HCT116 (cell line): ENCODE measurements around the gene TEX264. TPM values are rescaled to one million over a fixed set of nuclear protein-coding genes. Genes with fewer than 3 reads are reported as not detected.

Experiments
- ATAC-seq: fragments of 200-7000 bp; cut with Tn5 transposase; 2 replicates; pipeline ENCODE4 v1.9.1; 2020; ENCODE audit warnings: mild to moderate bottlenecking, moderate library complexity
- BruUV-seq: library from RNA; stranded (reverse); fragments of 400-500 nt; replicated peaks from 2 replicates; lab custom pipeline; 2021; lab: Mats Ljungman, UMichigan
- CTCF ChIA-PET: fragments of 300-600 bp; sonication (Branson Sonifier 250); formaldehyde crosslinking; loops from one replicate; lab custom pipeline; 2021; ENCODE audit warnings: antibody characterized with exemption; lab: Charles Lee
- POLR2A ChIA-PET: fragments of 300-600, 350-600 bp; sonication (Branson Sonifier 250); formaldehyde crosslinking; loops from one replicate; lab custom pipeline; 2021; ENCODE audit warnings: antibody characterized with exemption; lab: Charles Lee
- RAD21 ChIA-PET, 2 experiments: fragments of 300-600 bp; sonication (Branson Sonifier 250); formaldehyde crosslinking; loops; one replicate each; lab custom pipeline; 2023; ENCODE audit warnings: low total read pairs in 2 of 2; ENCODE audit not compliant: uncharacterized antibody in 2 of 2, unreplicated experiment in 2 of 2, low non-redundant PET in 1 of 2; lab: Charles Lee
- DNase-seq: peaks from one replicate; pipeline ENCODE4 v3.0.0-alpha.2; 2010; ENCODE audit warnings: low read depth, low spot score
- H2AFZ ChIP-seq: fragments of 200-600 bp; shearing (Covaris generic), sonication (generic); 2 replicates; pipeline ENCODE4 v1.6.1; 2017; ENCODE audit warnings: low read depth, mixed run types, mixed read lengths, antibody characterized with exemption, low read length; ENCODE audit not compliant: poor library complexity, severe bottlenecking
- H3K27ac ChIP-seq: 2 replicates; pipeline ENCODE4 v1.5.1; 2012; ENCODE audit warnings: low read depth, low read length
- H3K27me3 ChIP-seq: fragments of 200-600 bp; sonication (generic); 2 replicates; pipeline ENCODE4 v1.6.1; 2016; ENCODE audit warnings: mixed run types, low read length, mixed read lengths; ENCODE audit not compliant: insufficient read depth
- H3K36me3 ChIP-seq, 2 experiments: fragments of 200-500 bp in 1 of 2; fragments of 200-600 bp in 1 of 2; sonication (Bioruptor generic) in 1 of 2; sonication (generic) in 1 of 2; 2 replicates each; pipeline versions ENCODE4 v1.5.1 to v1.6.1; 2014 to 2016; ENCODE audit warnings: low read length in 2 of 2, inconsistent platforms in 1 of 2, mixed read lengths in 1 of 2, mixed run types in 1 of 2; ENCODE audit not compliant: insufficient read depth in 2 of 2, control insufficient read depth in 1 of 2
- H3K4me1 ChIP-seq, 2 experiments: fragments of 200-600 bp in 1 of 2; sonication (generic) in 1 of 2; 2 replicates each; pipeline versions ENCODE4 v1.5.1 to v1.6.1; 2012 to 2017; ENCODE audit warnings: low read length in 2 of 2, inconsistent platforms in 1 of 2, mild to moderate bottlenecking in 1 of 2, mixed read lengths in 1 of 2, mixed run types in 1 of 2, moderate library complexity in 1 of 2; ENCODE audit not compliant: insufficient read depth in 2 of 2, control insufficient read depth in 1 of 2
- H3K4me2 ChIP-seq: fragments of 200-600 bp; sonication (generic); 2 replicates; pipeline ENCODE4 v1.6.1; 2017; ENCODE audit warnings: mixed run types, low read length, mixed read lengths
- H3K4me3 ChIP-seq, 2 experiments: fragments of 200-600 bp in 1 of 2; sonication (generic) in 1 of 2; replicated peaks in 1 of 2; 2 replicates each; pipeline ENCODE4 v1.5.1; 2011 to 2016; ENCODE audit warnings: low read length in 2 of 2, control low read depth in 1 of 2, low read depth in 1 of 2, mild to moderate bottlenecking in 1 of 2, mixed read lengths in 1 of 2, mixed run types in 1 of 2
- H3K79me2 ChIP-seq: fragments of 200-600 bp; sonication (generic); 2 replicates; pipeline ENCODE4 v1.6.1; 2017; ENCODE audit warnings: mild to moderate bottlenecking, mixed run types, low read length, moderate library complexity, mixed read lengths; ENCODE audit not compliant: insufficient read depth
- H3K9ac ChIP-seq: fragments of 200-600 bp; sonication (generic); 2 replicates; pipeline ENCODE4 v1.6.1; 2016; ENCODE audit warnings: low read length, mixed read lengths
- H3K9me2 ChIP-seq: fragments of 200-600 bp; sonication (generic), shearing (Covaris generic); 2 replicates; pipeline ENCODE4 v1.6.1; 2017; ENCODE audit warnings: mixed run types, mild to moderate bottlenecking, moderate library complexity; ENCODE audit not compliant: insufficient read depth
- H3K9me3 ChIP-seq, 2 experiments: fragments of 200-500 bp in 1 of 2; fragments of 200-600 bp in 1 of 2; sonication (Bioruptor generic) in 1 of 2; sonication (generic) in 1 of 2; 2 replicates each; pipeline ENCODE4 v1.6.1; 2014 to 2017; ENCODE audit warnings: low read length in 2 of 2, mixed read lengths in 2 of 2, inconsistent platforms in 1 of 2, low read depth in 1 of 2, mild to moderate bottlenecking in 1 of 2, mixed run types in 1 of 2, moderate library complexity in 1 of 2; ENCODE audit not compliant: control insufficient read depth in 1 of 2, insufficient read depth in 1 of 2
- H4K20me1 ChIP-seq: fragments of 200-600 bp; sonication (generic), shearing (Covaris generic); 2 replicates; pipeline ENCODE4 v1.6.1; 2017; ENCODE audit warnings: mixed run types, mild to moderate bottlenecking, moderate library complexity; ENCODE audit not compliant: insufficient read depth
- ATF3 ChIP-seq: IDR thresholded peaks from 2 replicates; pipeline ENCODE4 v1.6.1; 2012
- CBX3 ChIP-seq: IDR thresholded peaks from 2 replicates; pipeline ENCODE4 v1.6.1; 2012; ENCODE audit warnings: low read depth
- CTCF ChIP-seq, 3 experiments: fragments of 200-600 bp in 1 of 3; sonication (generic) in 1 of 3; IDR thresholded peaks in 2 of 3; conservative IDR thresholded peaks in 1 of 3; 2 replicates each; pipeline ENCODE4 v1.5.1; 2012 to 2017; ENCODE audit warnings: low read depth in 2 of 3, low read length in 2 of 3, antibody characterized with exemption in 1 of 3, borderline replicate concordance in 1 of 3, control low read depth in 1 of 3, mild to moderate bottlenecking in 1 of 3, mixed read lengths in 1 of 3, mixed run types in 1 of 3, moderate library complexity in 1 of 3; ENCODE audit not compliant: insufficient read depth in 1 of 3
- EGR1 ChIP-seq: IDR thresholded peaks from 2 replicates; pipeline ENCODE4 v1.6.1; 2012; ENCODE audit warnings: low read depth
- ELF1 ChIP-seq: IDR thresholded peaks from 2 replicates; pipeline ENCODE4 v1.6.1; 2012; ENCODE audit warnings: low read depth, borderline replicate concordance
- EZH2 ChIP-seq: fragments of 200-600 bp; sonication (generic); IDR thresholded peaks from 2 replicates; pipeline ENCODE4 v1.6.1; 2017; ENCODE audit warnings: antibody characterized with exemption, mixed run types
- EZH2phosphoT487 ChIP-seq: fragments of 200-600 bp; IDR thresholded peaks from 2 replicates; pipeline ENCODE4 v1.6.1; 2018; ENCODE audit warnings: antibody characterized with exemption, borderline replicate concordance
- FOSL1 ChIP-seq: IDR thresholded peaks from 2 replicates; pipeline ENCODE4 v1.6.1; 2012; ENCODE audit warnings: low read depth
- JUND ChIP-seq: IDR thresholded peaks from 2 replicates; pipeline ENCODE4 v1.6.1; 2012
- MAX ChIP-seq: IDR thresholded peaks from 2 replicates; pipeline ENCODE4 v1.6.1; 2012
- POLR2A ChIP-seq: IDR thresholded peaks from 2 replicates; pipeline ENCODE4 v1.7.0; 2011; ENCODE audit warnings: borderline replicate concordance; ENCODE audit not compliant: insufficient read depth, insufficient read length; ENCODE audit errors: extremely low read depth
- RAD21 ChIP-seq: IDR thresholded peaks from 2 replicates; pipeline ENCODE4 v1.6.1; 2012; ENCODE audit warnings: low read depth, mild to moderate bottlenecking
- REST ChIP-seq: IDR thresholded peaks from 2 replicates; pipeline ENCODE4 v1.6.1; 2012; ENCODE audit warnings: low read depth
- SRF ChIP-seq: IDR thresholded peaks from 2 replicates; pipeline ENCODE4 v1.6.1; 2012; ENCODE audit warnings: low read depth
- TCF7L2 ChIP-seq: IDR thresholded peaks from 2 replicates; pipeline ENCODE4 v1.7.0; 2011; ENCODE audit warnings: borderline replicate concordance, inconsistent platforms; ENCODE audit not compliant: insufficient read depth, insufficient read length; ENCODE audit errors: extremely low read depth
- ZNF274 ChIP-seq: fragments of 200-500 bp; sonication (Bioruptor generic); IDR thresholded peaks from 2 replicates; pipeline ENCODE4 v1.6.1; 2014; ENCODE audit warnings: mild to moderate bottlenecking, low read depth, low read length, inconsistent platforms
- intact Hi-C: fragments of 100-400 bp; cut with micrococcal nuclease; formaldehyde crosslinking; loops from 2 replicates; pipeline ENCODE4 v1.10.0; 2022
- total RNA-seq: library from RNA; stranded (reverse); gene quantifications from one replicate; pipeline ENCODE4 v1.2.1, GENCODE V29; 2021; ENCODE audit not compliant: unreplicated experiment

The TEX264 gene
- total RNA-seq, 1 experiment from 2014 or later = 36.0 TPM

- Histone ChIP-seq H3K27me3 (no peaks in the 10 kb centered on the region), H3K36me3 (no peaks in the 10 kb centered on the region), H3K4me2 (peak overlapping the region; percentile 41), H2AFZ (no peak overlapping the region), H3K9me2 (no peaks in the 10 kb centered on the region), H3K4me3 (no peak overlapping the region), H3K9me3 (no peaks in the 10 kb centered on the region), H3K79me2 (peaks cover 7% of the 10 kb centered on the region; the same call in 1 of the 2 replicates), H3K9ac (peak overlapping the region; percentile 39), H4K20me1 (no peaks in the 10 kb centered on the region), H3K4me1 (peaks cover 17 to 39% of the 10 kb centered on the region in 2 experiments), H3K27ac (peak overlapping the region; percentile 6)
- DNase-seq (peak; percentile 75), ATAC-seq (peak; percentile 69)
- ChIA-PET CTCF (interaction anchor here (0.7 to 5.3 kb wide), 13 partner anchors 10 to 1053 kb away, joined by 3 to 80 read pairs (median 4); partner anchors contain the start of genes DCAF1, PARP3 and RRP9), POLR2A (interaction anchor here (0.6 to 1.8 kb wide), 4 partner anchors 10 to 170 kb away, joined by 3 to 12 read pairs (median 4); partner anchors contain the start of gene DCAF1), RAD21 (interaction anchor here (1.0 to 2.9 kb wide), 7 partner anchors 12 to 170 kb away, joined by 3 to 17 read pairs (median 7); partner anchors contain the start of gene DCAF1 (in 2 of the 2))
- no TSS peak for BruUV-seq
- intact Hi-C loops = loop anchor here (1.0 to 5.0 kb wide), 4 partner anchors 31 to 1052 kb away; partner anchors contain the start of genes MAPKAPK3 and RBM15B
- TF ChIP-seq FOSL1 = no peak
- TF ChIP-seq ELF1 = no peak
- no peak for TF ChIP-seq TCF7L2
- TF ChIP-seq REST = no peak
- no peak; the same call in 1 of the 2 replicates for TF ChIP-seq CBX3
- no peak for TF ChIP-seq EZH2phosphoT487
- no peak for TF ChIP-seq ZNF274
- TF ChIP-seq POLR2A = no peak
- TF ChIP-seq EGR1 = no peak
- TF ChIP-seq ATF3 = no peak
- peak; percentile 88 to 98 (median 97) for TF ChIP-seq CTCF (IDR thresholded peaks at IDR 0.05 in 2 of 3, conservative IDR thresholded peaks at IDR 0.05 in 1 of 3; ENCODE audit: borderline replicate concordance in 1 of 3, insufficient read depth in 1 of 3, low read depth in 2 of 3, low read length in 2 of 3)
- TF ChIP-seq SRF = no peak
- peak; percentile 86 for TF ChIP-seq MAX
- TF ChIP-seq JUND = no peak
- no peak for TF ChIP-seq EZH2
- peak; percentile 82 for TF ChIP-seq RAD21
Observed at GRCh38 chr3:51669241-51670052, 1.6 kb upstream of the TEX264 start.
